ENCODE measurements around the gene HEPHL1.

DNA sequence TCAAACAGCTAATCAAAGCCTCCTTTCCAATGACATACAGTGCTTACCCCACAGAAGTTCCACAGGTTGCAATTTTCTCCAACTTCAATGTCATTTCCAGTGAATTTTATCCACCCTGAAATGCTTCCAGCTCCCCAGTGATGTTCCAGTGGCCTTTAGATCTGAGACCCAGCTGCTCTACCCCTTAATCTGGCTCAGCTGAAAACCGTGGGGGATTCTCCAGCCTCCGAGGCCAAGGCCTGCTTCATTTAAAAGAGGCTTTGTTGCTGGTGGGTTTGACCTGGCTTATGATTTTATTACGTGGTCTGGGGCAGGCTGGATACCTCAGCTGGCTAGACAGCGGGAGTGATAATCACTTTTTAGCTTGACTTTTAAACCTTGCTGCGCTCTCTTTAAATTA, 10.9 kb downstream of the HEPHL1 start:
- no peak for TF ChIP-seq CTCF (IDR thresholded peaks at IDR 0.05; ENCODE audit: insufficient read depth, low read length, poor library complexity, severe bottlenecking)
- no peak for TF ChIP-seq EZH2phosphoT487 (conservative IDR thresholded peaks at IDR 0.05; ENCODE audit: low read length)

Measured in SU-DHL-6 (cell line).